ENCODE data around the gene P4HTM.
"Not testable (repeated sequence)": the region's sequence is repeated elsewhere in the genome, so short reads cannot be mapped to it uniquely, and the experiment has no call there.

P4HTM gene

DNA sequence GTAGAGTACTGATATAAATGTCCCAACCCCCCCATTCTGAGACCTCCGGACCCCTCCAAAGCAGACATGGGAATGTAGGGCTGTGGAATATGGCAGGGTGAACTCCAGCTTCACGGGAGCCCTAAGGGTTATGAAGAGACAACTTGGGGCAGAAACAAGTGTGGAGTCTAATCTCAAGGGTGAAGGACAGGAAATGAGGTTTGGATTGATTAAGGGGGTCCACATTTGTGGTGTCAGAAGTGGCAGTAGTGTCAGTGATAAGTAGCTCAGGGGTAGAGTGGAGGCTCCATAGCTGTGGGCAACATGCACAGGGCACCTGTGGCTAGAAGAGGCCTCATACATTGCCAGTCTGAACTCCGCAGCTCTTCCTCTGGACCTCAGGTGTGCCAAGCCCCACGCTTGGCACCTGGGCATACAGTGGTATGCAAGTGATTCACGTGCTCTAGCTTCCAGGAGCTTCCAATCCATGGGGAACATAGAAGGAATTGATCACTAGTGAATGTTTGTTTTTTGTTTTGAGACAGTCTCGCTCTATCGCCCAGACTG lies 4.1 kb upstream of the P4HTM start:
- no peak for DNase-seq

DNA sequence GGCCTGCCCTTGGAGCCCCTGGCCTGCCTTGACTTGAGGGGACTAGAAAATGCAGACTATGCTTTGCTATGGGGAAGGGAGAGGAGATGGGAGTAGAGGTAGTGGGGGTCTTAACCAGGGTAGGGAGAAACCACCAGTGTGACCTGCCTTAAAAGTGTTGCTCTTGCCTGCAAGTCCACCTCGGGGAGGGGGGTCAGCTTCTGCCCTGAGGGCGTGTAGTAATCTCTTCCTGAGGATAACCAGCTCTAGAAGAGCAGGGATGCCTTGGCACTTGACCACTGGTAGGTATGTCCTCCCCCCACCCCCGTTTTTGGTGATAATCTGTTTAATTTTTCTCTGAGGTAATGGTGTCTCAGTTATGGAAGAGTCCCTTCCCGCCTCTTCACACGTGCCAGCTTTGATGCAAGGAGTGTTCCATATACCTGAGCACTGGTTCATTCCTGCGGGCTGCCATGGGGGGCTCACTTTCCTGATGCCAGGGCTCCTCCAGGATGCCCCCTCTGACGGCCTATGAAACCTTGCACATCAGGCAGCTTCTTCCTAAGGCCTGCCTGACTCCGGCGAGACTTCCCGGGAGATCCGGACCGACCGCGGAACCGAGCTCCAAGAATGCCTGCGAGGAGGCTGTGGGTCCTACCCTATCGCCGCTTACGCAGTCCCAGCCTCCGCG lies 780 bp upstream of the P4HTM start:
- DNase-seq: no peak

- DNase-seq: peak in 2 of 3 donors; percentile 35 to 45
Measured at GRCh38 chr3:48990636-48991469, 812 bp downstream of the P4HTM start.

GRCh38 chr3:48991851-48992545 lies 2.0 kb downstream of the P4HTM start:
- no peak for DNase-seq

GRCh38 chr3:48993834-48994233 lies 3.8 kb downstream of the P4HTM start:
- DNase-seq: peak in 2 of 3 donors; percentile 22 to 40

- no peak for DNase-seq
Measured at GRCh38 chr3:48996640-48997039, 6.6 kb downstream of the P4HTM start.

- no peak for DNase-seq
Measured at GRCh38 chr3:48997102-48997635, 7.1 kb downstream of the P4HTM start.

GRCh38 chr3:48997714-48998637 lies 7.9 kb downstream of the P4HTM start:
- DNase-seq: no peak

GRCh38 chr3:48999085-48999858 lies 9.2 kb downstream of the P4HTM start:
- no peak for DNase-seq

DNA sequence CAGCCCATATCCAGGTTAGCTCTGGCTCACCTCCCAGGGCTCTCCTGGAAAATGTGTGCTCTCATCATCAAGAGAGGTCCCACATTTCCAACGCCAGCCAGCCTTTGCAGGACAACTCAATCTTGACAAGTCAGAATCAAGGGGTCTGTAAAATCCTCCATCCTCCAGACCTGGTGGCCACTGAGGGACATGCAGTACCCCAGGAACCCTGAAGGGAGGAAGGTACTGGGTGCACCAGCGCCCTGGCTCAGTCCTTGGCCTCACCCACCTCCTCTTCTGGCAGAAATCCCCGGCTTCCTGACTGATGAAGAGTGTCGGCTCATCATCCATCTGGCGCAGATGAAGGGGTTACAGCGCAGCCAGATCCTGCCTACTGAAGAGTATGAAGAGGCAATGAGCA lies 11.1 kb downstream of the P4HTM start:
- no peak for DNase-seq

GRCh38 chr3:49004352-49005302 lies 14.6 kb downstream of the P4HTM start:
- peak in 1 of 3 donors; percentile 30 for DNase-seq

DNA sequence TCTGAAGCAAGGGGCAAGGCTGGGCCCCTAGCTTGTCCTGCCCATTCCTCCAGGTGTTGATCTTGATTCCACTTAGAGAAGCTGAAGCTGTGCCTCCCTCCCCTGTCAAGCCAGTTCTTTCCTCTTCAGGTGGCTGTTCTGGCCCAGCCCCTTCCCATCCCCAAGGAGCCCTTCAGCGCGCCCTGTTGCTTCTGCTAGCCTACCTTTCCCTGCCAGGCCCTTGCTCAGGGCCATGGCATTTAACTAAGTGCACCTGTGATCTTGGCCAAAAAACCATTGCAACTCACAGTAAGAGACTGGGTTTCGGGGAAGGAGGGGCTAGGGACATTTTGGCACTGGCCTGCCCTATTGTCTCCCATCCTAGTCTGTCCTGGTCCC lies 15.3 kb downstream of the P4HTM start:
- no peak for DNase-seq

GRCh38 chr3:49005998-49006397 lies 16.0 kb downstream of the P4HTM start:
- no peak for DNase-seq

DNA sequence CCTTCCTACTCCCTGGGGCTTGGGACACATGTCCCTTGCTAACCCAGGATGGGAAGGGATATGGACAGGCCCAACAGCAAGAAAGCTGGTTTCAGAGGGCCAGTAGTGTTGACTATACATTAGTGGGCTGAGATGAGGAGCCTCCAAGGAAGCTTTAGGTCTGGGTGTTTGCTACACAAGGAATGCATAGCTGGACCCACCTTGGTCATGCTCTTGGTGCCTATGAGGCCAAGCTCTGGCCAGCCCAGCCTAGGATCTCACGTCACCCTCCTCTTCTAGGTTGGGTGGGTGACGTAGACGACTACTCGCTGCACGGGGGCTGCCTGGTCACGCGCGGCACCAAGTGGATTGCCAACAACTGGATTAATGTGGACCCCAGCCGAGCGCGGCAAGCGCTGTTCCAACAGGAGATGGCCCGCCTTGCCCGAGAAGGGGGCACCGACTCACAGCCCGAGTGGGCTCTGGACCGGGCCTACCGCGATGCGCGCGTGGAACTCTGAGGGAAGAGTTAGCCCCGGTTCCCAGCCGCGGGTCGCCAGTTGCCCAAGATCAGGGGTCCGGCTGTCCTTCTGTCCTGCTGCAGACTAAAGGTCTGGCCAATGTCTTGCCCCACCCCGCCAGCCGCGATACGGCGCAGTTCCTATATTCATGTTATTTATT lies 16.5 kb downstream of the P4HTM start:
- DNase-seq: peak; percentile 41 to 60 (median 44)

DNA sequence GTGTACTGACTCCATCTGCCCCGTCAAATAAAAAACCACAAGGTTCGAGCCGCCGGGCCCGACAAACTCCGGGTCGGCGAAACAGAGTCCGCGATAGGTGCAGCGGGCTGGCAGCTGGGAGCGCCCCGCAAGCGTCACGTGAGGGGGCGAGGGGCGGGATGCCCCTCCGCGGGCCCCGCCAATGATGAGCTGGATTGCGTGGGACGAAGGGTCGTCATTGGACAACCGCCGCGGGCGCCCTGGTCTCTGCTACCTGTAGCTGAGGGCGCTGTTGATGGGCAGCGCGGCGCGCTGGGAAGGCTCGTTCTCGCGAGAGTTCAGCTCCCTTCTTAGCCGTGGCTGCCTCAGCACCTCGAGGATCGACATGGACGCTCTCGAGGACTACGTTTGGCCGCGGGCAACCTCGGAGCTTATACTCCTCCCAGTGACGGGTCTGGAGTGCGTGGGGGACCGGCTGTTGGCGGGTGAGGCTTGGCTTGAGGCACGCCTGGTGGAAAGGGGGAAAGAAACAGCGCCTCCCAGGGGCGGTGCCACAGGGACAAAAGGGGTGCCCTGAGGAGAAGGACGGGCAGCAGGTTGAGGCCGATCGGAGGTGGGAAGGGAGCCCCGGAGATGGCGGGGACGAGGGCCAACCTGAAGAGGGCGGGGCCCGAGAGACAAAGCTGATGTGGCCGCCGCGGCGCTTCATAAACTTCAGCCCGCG lies 17.2 kb downstream of the P4HTM start, which contains the start of gene WDR6:
TSS of gene WDR6 (plus strand) at position 324 of the 703 bp plus-strand sequence. CDS start at position 365, 41 bp downstream.
- peak; percentile 94 to 97 (median 94) for DNase-seq

DNA sequence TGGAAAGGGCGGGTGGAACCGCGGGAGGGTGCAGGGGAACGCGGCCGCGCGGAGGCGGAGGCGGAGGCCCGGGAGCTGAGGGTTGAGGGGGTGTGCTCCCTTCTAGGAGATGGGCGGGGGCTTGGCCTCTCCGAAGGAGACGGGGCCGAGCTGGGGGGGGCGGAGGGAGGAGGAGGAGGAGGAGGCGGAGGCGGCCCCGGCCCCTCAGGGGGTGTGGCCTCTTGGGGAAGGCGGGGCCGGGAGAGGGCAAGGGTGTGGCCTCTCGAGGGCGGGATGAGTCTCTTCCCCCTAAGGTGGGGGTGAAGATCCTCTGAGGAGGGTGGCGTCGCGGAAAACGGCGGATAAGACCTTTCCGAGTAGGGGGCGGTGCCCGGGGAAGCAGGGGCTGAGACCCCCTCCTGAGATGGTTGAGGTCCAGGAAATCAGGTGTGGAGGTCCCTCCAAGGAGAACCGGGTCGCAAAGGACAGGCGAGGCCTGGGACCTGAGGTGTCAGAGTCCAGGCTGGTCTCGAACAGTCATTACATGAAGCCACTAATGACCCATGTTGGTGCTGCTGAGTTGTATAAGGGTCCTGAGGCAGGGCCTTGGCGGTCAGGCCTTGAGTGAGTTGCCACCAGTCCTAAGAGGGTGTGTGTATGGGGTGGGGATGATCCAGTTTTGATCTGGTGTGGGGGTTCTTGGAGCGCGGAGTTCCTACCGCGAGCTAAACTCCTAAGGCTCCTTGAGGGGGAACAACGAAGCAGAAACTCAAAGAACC lies 17.9 kb downstream of the P4HTM start:
- peak; percentile 77 to 93 (median 86) for DNase-seq

GRCh38 chr3:49008627-49009026 lies 18.6 kb downstream of the P4HTM start:
- DNase-seq: not testable (repeated sequence)

DNA sequence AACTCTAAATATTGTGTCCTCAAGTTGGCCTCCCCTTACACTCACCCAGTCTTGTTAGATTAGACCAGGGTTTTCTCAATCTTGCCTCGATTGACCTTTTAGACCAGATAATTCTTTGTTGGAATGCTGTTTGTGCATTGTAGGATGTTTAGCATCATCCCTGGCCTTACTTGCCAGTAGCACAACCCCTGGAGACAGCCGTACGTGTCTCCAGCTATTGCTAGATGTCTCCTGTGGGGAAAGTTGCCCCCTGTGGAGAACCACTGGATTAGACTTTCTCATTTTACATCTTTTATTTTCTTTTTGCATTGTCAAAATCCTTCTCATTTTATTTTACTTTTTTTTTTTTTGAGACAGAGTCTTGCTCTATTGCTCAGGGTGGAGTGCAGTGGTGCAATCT lies 19.4 kb downstream of the P4HTM start:
- DNase-seq: no peak

All from suppressor macrophage treated with lipopolysaccharide for 1 hour (primary cell).